GM19238 (cell line): ENCODE data around the gene C11orf21.
A peak's percentile ranks its signal among the peaks of the same experiment; 100 is the strongest.

Source experiments
- DNase-seq: peaks from one replicate; pipeline ENCODE4 v3.0.0; 2011; ENCODE audit warnings: low spot score; ENCODE audit not compliant: insufficient read length

C11orf21 gene

DNA sequence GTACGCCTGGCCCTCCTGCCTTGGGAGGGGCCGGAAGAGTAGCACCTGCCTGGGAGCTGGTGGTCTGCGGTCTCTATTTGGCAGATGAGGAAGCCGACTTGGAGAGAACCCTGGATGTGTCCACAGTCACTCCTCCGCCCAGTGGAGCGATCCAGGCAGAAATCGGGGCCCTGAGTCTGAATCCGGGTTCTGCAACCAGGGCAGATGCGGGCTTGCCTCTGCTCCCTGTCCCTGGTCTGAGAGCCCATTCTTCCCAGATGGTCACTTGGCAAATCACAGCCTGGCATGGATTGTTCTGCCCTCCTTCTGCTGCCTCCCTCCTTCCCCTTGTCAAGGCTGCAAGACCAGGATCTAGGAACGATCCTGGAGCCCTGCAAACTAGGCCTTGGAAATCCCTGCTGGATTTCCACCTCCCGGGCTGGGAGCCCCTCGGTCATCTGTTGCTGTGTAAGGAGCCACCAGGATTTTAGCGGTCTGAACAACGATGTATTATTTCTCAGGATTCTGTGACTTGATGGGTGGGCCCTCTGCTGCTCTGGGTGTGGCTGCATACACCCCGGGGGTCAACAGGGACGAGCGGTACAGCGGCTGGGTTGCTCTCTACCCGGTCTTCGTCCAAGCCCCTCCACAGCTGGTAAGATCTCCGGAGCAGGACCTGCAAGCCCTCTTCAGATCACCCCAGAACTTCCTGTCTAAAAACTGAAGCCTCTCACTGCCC lies 29.3 kb downstream of the C11orf21 start:
- DNase-seq = no peak

- no peak for DNase-seq
Observed at GRCh38 chr11:2271327-2272227, 30.1 kb downstream of the C11orf21 start.

- no peak for DNase-seq
Observed at GRCh38 chr11:2271077-2271326, 30.7 kb downstream of the C11orf21 start.

- no peak for DNase-seq
Observed at GRCh38 chr11:2270322-2271076, 31.2 kb downstream of the C11orf21 start, which contains the start of gene ASCL2. TSS of gene ASCL2 (minus strand) at chr11:2270588. CDS start at chr11:2270332, 256 bp downstream.

- DNase-seq = no peak
Observed at GRCh38 chr11:2269601-2270321, 32.0 kb downstream of the C11orf21 start.

DNA sequence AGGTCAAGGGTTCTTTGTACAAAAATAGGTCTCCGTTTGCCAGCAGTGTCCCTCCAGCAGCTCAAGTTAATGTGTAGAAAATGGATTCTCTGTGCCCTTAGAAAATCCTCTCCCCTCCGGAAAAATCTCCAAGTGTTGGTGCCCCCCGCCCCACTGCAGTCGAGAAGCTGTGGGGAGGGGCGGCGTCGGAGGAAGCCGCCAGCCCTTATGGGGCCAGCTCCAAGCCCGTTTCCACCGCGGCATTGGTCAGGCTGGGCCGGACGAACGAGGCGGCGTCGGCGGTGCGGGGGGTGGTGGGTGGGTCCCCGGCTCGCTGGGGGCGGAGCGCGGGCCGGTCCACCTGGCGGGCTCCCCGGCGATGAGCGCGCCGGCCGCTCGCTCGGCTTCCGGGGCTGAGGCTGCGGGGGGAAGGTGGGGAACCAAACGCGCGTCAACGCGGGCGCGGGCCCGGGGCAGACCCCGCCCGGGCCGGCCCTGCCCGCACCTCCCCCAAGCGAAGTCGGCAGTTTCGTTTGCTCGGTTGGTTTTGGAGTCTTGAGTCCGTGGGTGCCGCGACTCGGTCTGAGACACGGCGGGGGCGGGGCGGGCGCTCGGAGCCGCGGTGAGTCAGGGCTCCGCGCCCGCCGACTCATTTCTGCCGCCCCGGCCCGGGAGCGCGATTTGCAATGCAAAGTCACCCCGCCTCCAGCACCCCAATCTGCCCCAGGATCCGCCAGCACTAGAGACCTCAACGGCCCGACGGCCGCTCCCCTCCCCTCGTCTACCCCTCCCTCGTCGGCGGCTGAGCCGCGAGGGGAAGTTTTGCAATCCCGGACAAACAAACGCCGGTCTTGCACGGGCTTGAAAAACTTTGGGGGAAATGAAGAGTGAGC lies 32.8 kb downstream of the C11orf21 start:
- DNase-seq = no peak

DNA sequence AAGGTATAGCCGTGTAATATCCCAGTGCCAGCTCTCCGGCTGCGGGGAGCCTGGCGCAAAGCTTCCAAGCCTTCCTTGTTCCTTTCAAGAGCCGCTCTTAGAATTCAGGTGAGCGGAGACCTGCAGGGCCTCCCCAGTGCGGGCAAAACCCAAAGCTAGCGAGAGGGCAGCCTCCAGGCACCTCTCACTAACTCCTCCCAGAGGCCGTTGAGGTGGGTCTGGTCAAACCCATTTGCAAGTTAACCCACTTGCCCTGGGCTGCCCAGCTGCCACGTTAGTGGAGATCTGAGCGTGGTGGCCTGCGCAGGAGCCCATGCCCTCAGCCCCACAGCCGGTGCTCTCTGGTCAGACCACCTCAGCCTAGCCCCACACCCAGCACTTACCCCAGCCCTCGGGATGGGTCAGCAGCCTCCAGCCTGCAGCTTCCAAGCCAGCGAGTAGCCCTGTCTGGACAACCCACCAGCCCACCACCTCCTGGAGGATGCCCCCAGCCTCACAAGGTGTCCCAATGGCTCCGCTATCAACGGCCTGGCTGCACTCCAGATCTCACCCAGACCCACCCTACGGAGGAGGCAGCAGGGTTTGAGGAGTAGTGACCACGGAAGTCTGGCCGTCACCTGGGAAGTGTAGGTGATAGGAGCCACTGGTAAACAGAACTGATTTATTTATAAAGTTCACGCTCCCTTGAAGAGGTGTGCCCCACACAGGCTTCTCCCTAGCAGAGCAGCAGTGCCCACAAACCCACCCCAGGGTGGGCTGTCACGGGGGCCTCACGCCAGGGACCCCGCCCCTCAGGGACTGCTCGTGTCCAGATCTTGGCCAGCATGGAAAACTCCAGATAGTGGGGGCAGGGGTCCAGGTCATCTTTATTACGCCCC lies 33.6 kb downstream of the C11orf21 start:
- no peak for DNase-seq

- no peak for DNase-seq
Observed at GRCh38 chr11:2267306-2267850, 34.3 kb downstream of the C11orf21 start.

DNA sequence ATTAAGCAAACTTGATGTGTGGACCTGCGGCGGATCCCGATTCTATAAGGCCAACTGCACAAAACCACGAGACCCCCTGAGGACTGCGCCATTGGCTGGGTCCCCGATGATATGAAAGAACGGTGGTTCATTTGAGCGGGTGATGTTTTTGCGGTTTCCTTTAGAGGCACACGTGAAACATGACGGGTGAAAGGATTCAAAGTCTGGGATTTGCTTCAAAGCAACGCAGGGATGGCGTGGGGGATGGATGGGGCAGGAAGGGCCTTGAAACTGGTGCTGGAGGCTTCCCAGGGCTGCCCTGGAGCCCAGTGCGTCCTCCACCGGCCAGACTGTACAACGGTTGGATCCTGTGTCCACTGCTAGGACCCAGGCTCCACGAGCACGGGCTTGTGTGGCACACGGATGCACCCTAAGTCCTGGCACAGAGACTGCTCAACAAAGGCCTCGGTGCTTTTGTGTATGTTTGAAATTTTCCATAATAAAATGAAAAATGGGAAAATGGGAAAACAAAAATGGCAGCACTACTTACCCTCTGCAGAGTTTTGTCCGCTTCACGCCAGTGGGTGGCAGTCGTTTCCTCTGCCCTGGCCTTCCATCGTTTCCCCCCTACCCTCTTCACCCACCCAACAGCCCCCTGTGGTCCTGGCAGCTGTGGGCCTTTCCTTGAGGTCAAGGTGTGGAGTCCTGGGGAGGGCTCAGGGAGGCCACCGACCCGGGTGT lies 35.0 kb downstream of the C11orf21 start:
- no peak for DNase-seq

DNA sequence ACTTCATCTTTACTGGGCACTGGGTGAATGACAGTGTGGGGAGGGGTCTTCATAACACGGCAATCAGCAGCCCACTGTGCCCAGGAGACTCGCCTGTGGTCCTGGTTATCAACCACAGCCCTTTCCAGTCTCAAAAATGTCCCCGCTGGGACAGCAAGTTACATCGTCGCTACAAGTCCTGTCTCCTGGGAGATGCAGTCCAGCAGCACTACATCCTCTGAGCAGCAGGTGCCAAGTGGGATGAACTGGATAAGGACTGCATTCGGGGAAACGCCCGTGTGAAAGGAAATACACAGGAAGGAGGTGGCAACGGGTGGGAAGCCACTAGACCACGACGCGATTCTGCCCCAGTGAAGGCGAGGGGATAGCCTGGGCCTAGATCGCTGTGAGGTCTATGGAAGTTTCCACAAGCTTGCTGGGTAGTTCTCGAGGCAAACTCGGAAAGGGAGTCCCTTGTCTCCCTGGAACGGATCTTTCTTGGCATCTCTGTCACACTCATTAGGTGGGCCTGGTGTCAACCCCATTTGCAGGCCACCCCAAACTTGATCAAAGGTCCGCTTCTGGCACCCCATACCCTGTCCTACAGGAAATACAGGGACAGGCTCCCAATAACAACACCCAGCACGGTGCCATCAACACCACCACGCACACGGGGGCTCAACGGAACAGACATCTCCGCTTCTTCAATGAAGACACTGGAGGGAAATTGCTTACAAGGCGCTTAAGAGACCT lies 35.7 kb downstream of the C11orf21 start:
- DNase-seq = no peak

GRCh38 chr11:2265396-2265795 lies 36.3 kb downstream of the C11orf21 start:
- peak; percentile 63 for DNase-seq

DNA sequence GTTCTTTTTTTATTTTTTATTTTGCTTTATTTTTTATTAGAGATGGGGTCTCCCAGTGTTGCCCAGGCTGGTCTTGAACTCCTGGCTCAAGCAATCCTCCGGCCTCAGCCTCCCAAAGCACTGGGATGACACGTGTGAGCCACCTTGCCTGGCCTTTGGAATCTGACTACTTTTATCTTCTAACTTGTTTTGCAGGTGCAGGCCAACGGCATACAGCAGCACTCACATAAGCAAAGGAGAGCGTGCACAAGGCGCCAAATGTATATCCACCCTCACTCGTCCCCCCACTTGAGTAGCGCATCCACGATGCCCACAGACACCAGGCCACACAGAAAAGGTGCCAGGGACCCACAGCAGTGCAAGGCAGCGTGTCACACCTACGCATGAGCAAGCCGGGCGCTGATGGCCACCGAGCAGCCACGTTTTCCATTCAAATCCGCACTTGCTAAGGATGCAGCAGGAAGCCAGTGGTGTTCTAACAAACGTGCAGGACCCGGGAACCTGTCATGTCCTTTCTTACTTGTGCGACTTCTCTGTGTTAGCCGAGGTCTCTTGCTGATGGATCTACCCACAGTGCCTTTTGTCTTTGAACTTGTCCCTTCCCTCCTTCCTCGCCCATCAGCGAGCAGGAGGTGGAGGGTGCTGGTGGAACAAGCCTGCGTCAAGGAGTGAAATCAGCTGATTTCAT lies 37.2 kb downstream of the C11orf21 start:
- no peak for DNase-seq

GRCh38 chr11:2263724-2264360 lies 37.9 kb downstream of the C11orf21 start:
- no peak for DNase-seq

- DNase-seq = no peak
Observed at GRCh38 chr11:2263071-2263565, 38.6 kb downstream of the C11orf21 start.

DNA sequence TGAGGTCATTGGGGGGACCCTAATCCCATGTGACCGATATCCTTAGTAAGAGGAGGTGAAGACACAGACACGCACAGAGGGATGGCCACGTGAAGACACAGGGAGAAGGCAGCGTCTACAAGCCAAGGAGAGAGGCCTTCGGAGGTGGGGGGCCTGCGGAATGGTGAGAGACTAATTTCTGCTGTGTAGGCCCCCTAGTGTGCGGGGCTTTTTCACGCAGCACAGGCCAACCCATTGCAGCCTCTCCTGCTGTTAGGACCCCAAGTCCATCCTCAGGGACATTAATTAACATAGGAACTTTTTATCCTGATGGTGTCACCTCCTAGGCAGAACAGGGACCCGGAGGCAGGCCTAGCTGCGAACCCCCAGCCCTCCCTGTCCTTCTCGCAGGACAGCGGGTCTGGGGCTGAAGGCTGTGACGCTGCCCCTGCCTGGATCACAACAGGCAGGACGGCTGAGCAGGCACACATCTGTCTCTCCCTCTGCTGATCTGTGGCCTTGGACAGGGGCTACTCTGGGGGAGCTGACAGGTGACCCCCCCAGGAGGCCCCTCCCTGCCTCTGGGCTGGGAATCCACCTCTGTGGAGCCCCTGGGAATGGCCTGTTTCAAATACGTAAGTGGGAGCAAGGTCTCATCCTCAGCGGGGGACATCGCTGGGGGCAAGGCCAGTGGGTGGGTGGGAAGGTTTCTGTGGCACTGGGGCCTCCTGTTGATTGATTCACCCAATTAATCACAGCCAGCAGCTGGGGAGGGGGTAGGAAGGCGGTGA lies 39.2 kb downstream of the C11orf21 start:
- no peak for DNase-seq
